PFSK-1 (cell line): ENCODE results near the gene SLC8A1.

Source experiments
- POLR2AphosphoS5 ChIP-seq: IDR thresholded peaks from 2 replicates; pipeline ENCODE4 v1.6.1; 2012; ENCODE audit warnings: low read depth, mild to moderate bottlenecking, control low read depth, low read length, moderate library complexity
- SIN3A ChIP-seq: IDR thresholded peaks from 2 replicates; pipeline ENCODE4 v1.6.1; 2012; ENCODE audit warnings: mild to moderate bottlenecking, low read length, moderate library complexity, borderline replicate concordance; ENCODE audit not compliant: insufficient read depth
- TAF1 ChIP-seq: IDR thresholded peaks from 2 replicates; pipeline ENCODE4 v1.6.1; 2012; ENCODE audit warnings: low read length, control low read depth, borderline replicate concordance; ENCODE audit not compliant: insufficient read depth
- TF ChIP-seq, protein P1 (sequence below), 2 experiments: IDR thresholded peaks; 2 replicates each; pipeline versions ENCODE4 v1.6.1 to v1.8.0; 2011 to 2012; ENCODE audit warnings: low read depth in 2 of 2, low read length in 2 of 2, control low read depth in 1 of 2, inconsistent platforms in 1 of 2, mild to moderate bottlenecking in 1 of 2, moderate library complexity in 1 of 2; ENCODE audit not compliant: insufficient read depth in 1 of 2

DNA sequence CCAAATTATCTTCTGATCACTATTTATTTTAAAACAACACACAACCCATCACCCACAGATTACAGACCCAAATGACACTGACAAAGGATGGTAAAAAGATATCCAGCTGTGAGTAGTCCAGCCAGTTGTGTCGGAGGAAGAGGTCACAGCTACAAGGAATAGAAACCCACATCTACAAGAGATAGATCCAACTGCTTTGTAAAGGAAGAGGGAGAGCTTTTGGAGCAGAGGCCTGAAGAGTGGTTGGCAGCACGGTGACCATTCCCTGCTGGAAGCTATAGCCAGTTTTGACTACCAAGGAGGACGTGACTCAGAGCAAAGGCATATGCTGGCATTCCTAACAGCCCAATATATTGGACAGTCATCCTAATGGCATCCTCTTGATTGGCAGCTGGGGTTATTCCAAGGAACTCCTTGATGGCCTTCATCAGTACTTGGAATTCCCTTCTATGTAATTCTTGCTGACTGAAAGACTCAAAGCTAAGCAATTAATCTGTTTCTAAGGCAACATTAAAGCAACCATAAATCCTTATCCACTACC is 17.1 kb downstream of the SLC8A1 start:
- TF ChIP-seq POLR2AphosphoS5 (no peak), SIN3A (no peak), TAF1 (no peak)
- TF ChIP-seq, protein P1, sequence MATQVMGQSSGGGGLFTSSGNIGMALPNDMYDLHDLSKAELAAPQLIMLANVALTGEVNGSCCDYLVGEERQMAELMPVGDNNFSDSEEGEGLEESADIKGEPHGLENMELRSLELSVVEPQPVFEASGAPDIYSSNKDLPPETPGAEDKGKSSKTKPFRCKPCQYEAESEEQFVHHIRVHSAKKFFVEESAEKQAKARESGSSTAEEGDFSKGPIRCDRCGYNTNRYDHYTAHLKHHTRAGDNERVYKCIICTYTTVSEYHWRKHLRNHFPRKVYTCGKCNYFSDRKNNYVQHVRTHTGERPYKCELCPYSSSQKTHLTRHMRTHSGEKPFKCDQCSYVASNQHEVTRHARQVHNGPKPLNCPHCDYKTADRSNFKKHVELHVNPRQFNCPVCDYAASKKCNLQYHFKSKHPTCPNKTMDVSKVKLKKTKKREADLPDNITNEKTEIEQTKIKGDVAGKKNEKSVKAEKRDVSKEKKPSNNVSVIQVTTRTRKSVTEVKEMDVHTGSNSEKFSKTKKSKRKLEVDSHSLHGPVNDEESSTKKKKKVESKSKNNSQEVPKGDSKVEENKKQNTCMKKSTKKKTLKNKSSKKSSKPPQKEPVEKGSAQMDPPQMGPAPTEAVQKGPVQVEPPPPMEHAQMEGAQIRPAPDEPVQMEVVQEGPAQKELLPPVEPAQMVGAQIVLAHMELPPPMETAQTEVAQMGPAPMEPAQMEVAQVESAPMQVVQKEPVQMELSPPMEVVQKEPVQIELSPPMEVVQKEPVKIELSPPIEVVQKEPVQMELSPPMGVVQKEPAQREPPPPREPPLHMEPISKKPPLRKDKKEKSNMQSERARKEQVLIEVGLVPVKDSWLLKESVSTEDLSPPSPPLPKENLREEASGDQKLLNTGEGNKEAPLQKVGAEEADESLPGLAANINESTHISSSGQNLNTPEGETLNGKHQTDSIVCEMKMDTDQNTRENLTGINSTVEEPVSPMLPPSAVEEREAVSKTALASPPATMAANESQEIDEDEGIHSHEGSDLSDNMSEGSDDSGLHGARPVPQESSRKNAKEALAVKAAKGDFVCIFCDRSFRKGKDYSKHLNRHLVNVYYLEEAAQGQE (IDR thresholded peaks at IDR 0.05; ENCODE audit: insufficient read depth in 1 of 2, low read depth in 2 of 2, low read length in 2 of 2): no peak
